Measurements from ENCODE around the gene AP2S1. TPM values are rescaled to one million over a fixed set of nuclear protein-coding genes. Genes with fewer than 3 reads are reported as not detected.

The AP2S1 gene
- total RNA-seq, 4 donors from 2014 or later, result 63.5 to 88.9 (median 74.5) TPM

- H3K4me3 ChIP-seq, result no peak overlapping the region
- H3K36me3 ChIP-seq, result peaks cover 28 to 70% (median 66%) of the 10 kb centered on the region in 4 donors
- no peaks in the 10 kb centered on the region for H3K27me3 ChIP-seq
- TF ChIP-seq POLR2A (IDR thresholded peaks at IDR 0.05; ENCODE audit: low read depth) (no peak), CTCF (IDR thresholded peaks at IDR 0.05) (no peak), POLR2AphosphoS5 (IDR thresholded peaks at IDR 0.05) (no peak), EP300 (IDR thresholded peaks at IDR 0.05) (no peak)
- intact Hi-C loops (cut with DNase I), result loop anchor here (2.0 to 5.0 kb wide), 2 partner anchors 83 to 138 kb away; no protein-coding TSS in a partner anchor
- no peaks in the 10 kb centered on the region for H3K9me3 ChIP-seq
- H3K4me1 ChIP-seq, result peaks cover 6 to 38% (median 34%) of the 10 kb centered on the region in 4 donors
- H3K27ac ChIP-seq (replicated peaks in 1 of 4), result peak overlapping the region; percentile 46 to 81 (median 66)
- no peak for DNase-seq (ENCODE audit: extremely low spot score)
- 84% methylated on average over 12 of the region's 12 CpGs for WGBS
Observed at GRCh38 chr19:46839752-46840497, 10.7 kb downstream of the AP2S1 start.

- 79% methylated on average over 13 of the region's 20 CpGs for WGBS
- H3K4me1 ChIP-seq, result peaks cover 6 to 44% (median 34%) of the 10 kb centered on the region in 4 donors
- peaks cover 12 to 52% (median 48%) of the 10 kb centered on the region in 4 donors for H3K36me3 ChIP-seq
- no peaks in the 10 kb centered on the region for H3K27me3 ChIP-seq
- TF ChIP-seq POLR2AphosphoS5 (IDR thresholded peaks at IDR 0.05) (no peak), POLR2A (IDR thresholded peaks at IDR 0.05; ENCODE audit: low read depth) (no peak), EP300 (IDR thresholded peaks at IDR 0.05) (no peak), CTCF (IDR thresholded peaks at IDR 0.05) (no peak)
- intact Hi-C loops (cut with DNase I), result no loop called here
- DNase-seq (ENCODE audit: extremely low spot score), result no peak
- no peak overlapping the region for H3K4me3 ChIP-seq
- H3K9me3 ChIP-seq, result no peaks in the 10 kb centered on the region
- H3K27ac ChIP-seq (replicated peaks in 1 of 4), result no peak overlapping the region
Observed at GRCh38 chr19:46838160-46838559, 12.5 kb downstream of the AP2S1 start.

GRCh38 chr19:46834984-46835383, 15.7 kb downstream of the AP2S1 start:
- no peak overlapping the region for H3K27ac ChIP-seq (replicated peaks in 1 of 4)
- DNase-seq (ENCODE audit: extremely low spot score), result no peak
- WGBS, result 97% methylated on average over 6 of the region's 6 CpGs
- no peak overlapping the region for H3K4me3 ChIP-seq
- H3K4me1 ChIP-seq, result peaks cover 0 to 17% (median 9%) of the 10 kb centered on the region in 4 donors
- intact Hi-C loops (cut with DNase I), result no loop called here
- H3K36me3 ChIP-seq, result peaks cover 8 to 28% (median 27%) of the 10 kb centered on the region in 4 donors
- TF ChIP-seq POLR2A (IDR thresholded peaks at IDR 0.05; ENCODE audit: low read depth), result no peak
- no peaks in the 10 kb centered on the region for H3K27me3 ChIP-seq
- no peaks in the 10 kb centered on the region for H3K9me3 ChIP-seq

- intact Hi-C loops (cut with DNase I), result no loop called here
- peaks cover 8 to 20% (median 19%) of the 10 kb centered on the region in 4 donors for H3K36me3 ChIP-seq
- H3K4me1 ChIP-seq, result peaks cover 0 to 13% (median 9%) of the 10 kb centered on the region in 4 donors
- no peaks in the 10 kb centered on the region for H3K9me3 ChIP-seq
- no peak overlapping the region for H3K4me3 ChIP-seq
- no peaks in the 10 kb centered on the region for H3K27me3 ChIP-seq
- no peak overlapping the region for H3K27ac ChIP-seq (replicated peaks in 1 of 4)
- no peak for DNase-seq (ENCODE audit: extremely low spot score)
- TF ChIP-seq POLR2AphosphoS5 (IDR thresholded peaks at IDR 0.05), result no peak
- TF ChIP-seq CTCF (IDR thresholded peaks at IDR 0.05), result no peak
- no peak for TF ChIP-seq POLR2A (IDR thresholded peaks at IDR 0.05; ENCODE audit: low read depth)
- no peak for TF ChIP-seq EP300 (IDR thresholded peaks at IDR 0.05)
- WGBS, result 69% methylated on average over 5 of the region's 5 CpGs
Observed at GRCh38 chr19:46834121-46834520, 16.5 kb downstream of the AP2S1 start.

- H3K9me3 ChIP-seq, result no peaks in the 10 kb centered on the region
- intact Hi-C loops (cut with DNase I), result no loop called here
- H3K27ac ChIP-seq (replicated peaks in 1 of 4), result peak overlapping the region in 1 of 4 donors; percentile 2
- TF ChIP-seq POLR2AphosphoS5 (IDR thresholded peaks at IDR 0.05) (no peak), POLR2A (IDR thresholded peaks at IDR 0.05; ENCODE audit: low read depth) (no peak), EP300 (IDR thresholded peaks at IDR 0.05) (no peak), CTCF (IDR thresholded peaks at IDR 0.05) (no peak)
- H3K4me3 ChIP-seq, result no peak overlapping the region
- H3K4me1 ChIP-seq, result peaks cover 0 to 6% (median 0%) of the 10 kb centered on the region in 4 donors
- DNase-seq (ENCODE audit: extremely low spot score), result no peak
- 85% methylated on average over 2 of the region's 2 CpGs for WGBS
- H3K27me3 ChIP-seq, result no peaks in the 10 kb centered on the region
- H3K36me3 ChIP-seq, result no peaks in the 10 kb centered on the region
Observed at GRCh38 chr19:46830864-46831263, 19.8 kb downstream of the AP2S1 start.

All from esophagus muscularis mucosa (tissue), 4 donors.